H1 (cell line): ENCODE data around the gene CYP4B1. TPM values are rescaled to one million over a fixed set of nuclear protein-coding genes. Genes with fewer than 3 reads are reported as not detected.

Experiments used
- CTCF ChIA-PET: fragments of 300-600 bp; sonication (Branson Sonifier 250); formaldehyde crosslinking; loops from one replicate; lab custom pipeline; 2021; ENCODE audit not compliant: partially characterized antibody; lab: Charles Lee
- POLR2A ChIA-PET: fragments of 300-600 bp; sonication (Branson Sonifier 250); formaldehyde crosslinking; loops from one replicate; lab custom pipeline; 2021; ENCODE audit warnings: inconsistent platforms; ENCODE audit not compliant: partially characterized antibody; lab: Charles Lee
- DNase-seq, 2 experiments: peaks; one replicate each; pipeline versions ENCODE4 v3.0.0 to v3.0.0-alpha.2; 2010 to 2022; ENCODE audit warnings: low spot score in 2 of 2, low read depth in 1 of 2, mixed read lengths in 1 of 2
- FAIRE-seq: peaks from 2 replicates; lab custom pipeline; 2011; peaks lifted over from hg19 to GRCh38; lab: Jason Lieb, UNC
- H2AFZ ChIP-seq: 2 replicates; pipeline ENCODE4 v1.8.1; 2012; ENCODE audit warnings: low read length, inconsistent platforms
- H2AK5ac ChIP-seq: 2 replicates; pipeline ENCODE4 v1.6.1; 2013; ENCODE audit warnings: low read depth, low read length
- H2BK120ac ChIP-seq: replicated peaks from 2 replicates; pipeline ENCODE3; 2013; ENCODE audit warnings: low read depth, low read length, inconsistent platforms
- H2BK12ac ChIP-seq: 2 replicates; pipeline ENCODE4 v1.6.1; 2013; ENCODE audit warnings: low read depth, low read length
- H2BK15ac ChIP-seq: 2 replicates; pipeline ENCODE4 v1.6.1; 2013; ENCODE audit warnings: low read length
- H2BK20ac ChIP-seq: 2 replicates; pipeline ENCODE4 v1.6.1; 2013; ENCODE audit warnings: low read length
- H2BK5ac ChIP-seq: 2 replicates; pipeline ENCODE4 v1.6.1; 2013; ENCODE audit warnings: low read depth, low read length
- H3K14ac ChIP-seq: 2 replicates; pipeline ENCODE4 v1.6.1; 2013; ENCODE audit warnings: inconsistent platforms; ENCODE audit not compliant: insufficient read length
- H3K18ac ChIP-seq: 2 replicates; pipeline ENCODE4 v1.6.1; 2013; ENCODE audit warnings: low read length; ENCODE audit errors: extremely low read depth
- H3K23ac ChIP-seq: 2 replicates; pipeline ENCODE4 v1.6.1; 2013; ENCODE audit warnings: inconsistent platforms; ENCODE audit not compliant: insufficient read length
- H3K23me2 ChIP-seq: 2 replicates; pipeline ENCODE4 v1.6.1; 2013; ENCODE audit warnings: low read depth, low read length
- H3K27ac ChIP-seq: 2 replicates; pipeline ENCODE4 v1.6.1; 2011; ENCODE audit warnings: low read depth, low read length, inconsistent platforms
- H3K27me3 ChIP-seq, 4 experiments: replicated peaks in 1 of 4; 1 replicate in 1 of 4; 2 replicates in 3 of 4; pipeline versions ENCODE4 v1.6.1 to v1.8.1; 2011 to 2013; ENCODE audit warnings: low read length in 3 of 4, mild to moderate bottlenecking in 3 of 4, inconsistent platforms in 2 of 4, mixed read lengths in 2 of 4, moderate library complexity in 1 of 4; ENCODE audit not compliant: control insufficient read depth in 3 of 4, insufficient read depth in 3 of 4; ENCODE audit errors: extremely low read depth in 1 of 4
- H3K36me3 ChIP-seq, 4 experiments: 2 replicates each; pipeline versions ENCODE4 v1.6.1 to v1.8.1; 2011 to 2013; ENCODE audit warnings: mild to moderate bottlenecking in 4 of 4, low read length in 3 of 4, moderate library complexity in 2 of 4, control low read depth in 1 of 4, inconsistent platforms in 1 of 4; ENCODE audit not compliant: insufficient read depth in 4 of 4, control insufficient read depth in 2 of 4
- H3K4ac ChIP-seq: replicated peaks from 2 replicates; pipeline ENCODE3; 2013; ENCODE audit warnings: low read length, low read depth, mixed read lengths, inconsistent platforms; ENCODE audit not compliant: insufficient read length
- H3K4me1 ChIP-seq, 4 experiments: replicated peaks in 1 of 4; 1 replicate in 1 of 4; 2 replicates in 3 of 4; pipeline versions ENCODE4 v1.6.1 to v1.8.1; 2011 to 2013; ENCODE audit warnings: low read length in 3 of 4, inconsistent platforms in 2 of 4, mixed read lengths in 1 of 4; ENCODE audit not compliant: insufficient read depth in 4 of 4, control insufficient read depth in 3 of 4
- H3K4me2 ChIP-seq, 2 experiments: 2 replicates each; pipeline versions ENCODE4 v1.6.1 to v1.8.1; 2011 to 2013; ENCODE audit warnings: low read depth in 2 of 2, low read length in 2 of 2, control low read depth in 1 of 2, inconsistent platforms in 1 of 2, mild to moderate bottlenecking in 1 of 2; ENCODE audit not compliant: insufficient read depth in 1 of 2
- H3K4me3 ChIP-seq, 4 experiments: fragments of 200-600, 300-600 bp in 1 of 4; sonication (generic), shearing (Covaris generic), sonication (Bioruptor Twin) in 1 of 4; 2 replicates each; pipeline versions ENCODE4 v1.5.1 to v1.8.1; 2011 to 2016; ENCODE audit warnings: low read length in 4 of 4, low read depth in 3 of 4, control low read depth in 2 of 4, inconsistent platforms in 2 of 4, mild to moderate bottlenecking in 2 of 4, mixed read lengths in 1 of 4, moderate library complexity in 1 of 4; ENCODE audit not compliant: insufficient read depth in 2 of 4; ENCODE audit errors: extremely low read depth in 1 of 4
- H3K56ac ChIP-seq: replicated peaks from 2 replicates; pipeline ENCODE3; 2013; ENCODE audit warnings: low read depth, mild to moderate bottlenecking, mixed read lengths, low read length, inconsistent platforms; ENCODE audit not compliant: insufficient read length
- H3K79me1 ChIP-seq: 2 replicates; pipeline ENCODE4 v1.6.1; 2013; ENCODE audit warnings: low read depth, low read length, control low read depth
- H3K79me2 ChIP-seq, 2 experiments: 2 replicates each; pipeline versions ENCODE4 v1.6.1 to v1.8.1; 2012 to 2013; ENCODE audit warnings: low read length in 2 of 2, mild to moderate bottlenecking in 2 of 2, inconsistent platforms in 1 of 2; ENCODE audit not compliant: insufficient read depth in 2 of 2, control insufficient read depth in 1 of 2
- H3K9ac ChIP-seq, 4 experiments: replicated peaks in 1 of 4; 1 replicate in 1 of 4; 2 replicates in 3 of 4; pipeline versions ENCODE4 v1.6.1 to v1.8.1; 2011 to 2013; ENCODE audit warnings: low read depth in 3 of 4, low read length in 3 of 4, control low read depth in 2 of 4, mild to moderate bottlenecking in 2 of 4, moderate library complexity in 2 of 4, inconsistent platforms in 1 of 4; ENCODE audit errors: extremely low read depth in 1 of 4
- H3K9me3 ChIP-seq, 2 experiments: 2 replicates each; pipeline versions ENCODE4 v1.6.1 to v1.8.1; 2012 to 2013; ENCODE audit warnings: mild to moderate bottlenecking in 2 of 2, moderate library complexity in 2 of 2, control low read depth in 1 of 2, inconsistent platforms in 1 of 2, low read depth in 1 of 2, low read length in 1 of 2, mixed read lengths in 1 of 2; ENCODE audit not compliant: insufficient read depth in 2 of 2
- H4K20me1 ChIP-seq, 2 experiments: replicated peaks in 1 of 2; 2 replicates each; pipeline versions ENCODE3 to v1.8.1; 2011 to 2013; ENCODE audit warnings: inconsistent platforms in 2 of 2, low read length in 2 of 2, mild to moderate bottlenecking in 1 of 2; ENCODE audit not compliant: insufficient read depth in 2 of 2, control insufficient read depth in 1 of 2
- H4K5ac ChIP-seq: 2 replicates; pipeline ENCODE4 v1.6.1; 2013; ENCODE audit warnings: low read length, low read depth, mixed read lengths, inconsistent platforms; ENCODE audit not compliant: insufficient read length
- H4K8ac ChIP-seq: 2 replicates; pipeline ENCODE4 v1.8.0; 2013; ENCODE audit warnings: mild to moderate bottlenecking, moderate library complexity, low read length, inconsistent platforms; ENCODE audit not compliant: insufficient read depth; ENCODE audit errors: extremely low read depth
- H4K91ac ChIP-seq: replicated peaks from 2 replicates; pipeline ENCODE3; 2013; ENCODE audit warnings: low read length, mixed read lengths, inconsistent platforms; ENCODE audit not compliant: insufficient read length
- CBX8 ChIP-seq: fragments of 300-800, 300-1000 bp; sonication (generic); IDR thresholded peaks from 2 replicates; pipeline ENCODE4 v1.7.1; 2016; ENCODE audit warnings: low read depth, low read length, borderline replicate concordance
- CEBPB ChIP-seq: IDR thresholded peaks from 2 replicates; pipeline ENCODE4 v1.6.1; 2012; ENCODE audit warnings: low read depth, low read length
- CREB1 ChIP-seq: IDR thresholded peaks from 2 replicates; pipeline ENCODE4 v1.6.1; 2012; ENCODE audit warnings: inconsistent platforms
- FOSL1 ChIP-seq: IDR thresholded peaks from 2 replicates; pipeline ENCODE4 v1.6.1; 2011; ENCODE audit warnings: mild to moderate bottlenecking, low read depth, low read length, moderate library complexity; ENCODE audit not compliant: insufficient read depth
- HDAC2 ChIP-seq, 2 experiments: fragments of 300-600 bp in 1 of 2; sonication (generic) in 1 of 2; IDR thresholded peaks; 2 replicates each; pipeline ENCODE4 v1.6.1; 2011 to 2012; ENCODE audit warnings: low read depth in 2 of 2, low read length in 2 of 2, mild to moderate bottlenecking in 2 of 2, moderate library complexity in 2 of 2, borderline replicate concordance in 1 of 2, inconsistent platforms in 1 of 2
- POU5F1 ChIP-seq: IDR thresholded peaks from 2 replicates; pipeline ENCODE4 v1.6.1; 2011; ENCODE audit warnings: low read depth, mild to moderate bottlenecking, low read length, moderate library complexity
- RAD21 ChIP-seq, 2 experiments: IDR thresholded peaks in 1 of 2; conservative IDR thresholded peaks in 1 of 2; 2 replicates each; pipeline ENCODE4 v1.6.1; 2011; ENCODE audit warnings: low read depth in 2 of 2, low read length in 2 of 2, improper control_type of control experiment in 1 of 2, inconsistent platforms in 1 of 2, mild to moderate bottlenecking in 1 of 2, moderate library complexity in 1 of 2
- RNF2 ChIP-seq: fragments of 200-900, 300-1000 bp; sonication (generic); IDR thresholded peaks from 2 replicates; pipeline ENCODE4 v1.7.1; 2016; ENCODE audit warnings: borderline replicate concordance, low read depth, mild to moderate bottlenecking, antibody characterized with exemption, low read length; ENCODE audit not compliant: poor library complexity, severe bottlenecking; ENCODE audit errors: missing control alignments
- SIRT6 ChIP-seq: IDR thresholded peaks from one replicate; pipeline ENCODE4 v1.7.1; 2012; ENCODE audit warnings: low read length, inconsistent platforms
- SP1 ChIP-seq: IDR thresholded peaks from 2 replicates; pipeline ENCODE4 v1.6.1; 2011; ENCODE audit warnings: low read depth, low read length
- SP2 ChIP-seq: IDR thresholded peaks from 2 replicates; pipeline ENCODE4 v1.6.1; 2012; ENCODE audit warnings: mild to moderate bottlenecking, low read length, inconsistent platforms
- TBP ChIP-seq: IDR thresholded peaks from 2 replicates; pipeline ENCODE4 v1.6.1; 2011; ENCODE audit warnings: low read depth, low read length, improper control_type of control experiment
- TEAD4 ChIP-seq: IDR thresholded peaks from 2 replicates; pipeline ENCODE4 v1.6.1; 2012; ENCODE audit warnings: low read depth, low read length, inconsistent platforms, mixed read lengths
- WGBS, 2 experiments: shearing (Covaris generic) in 1 of 2; methylation state at CpG; one replicate each; pipeline versions ENCODE4 v1.1.6 to v1.1.7; 2013 to 2015; ENCODE audit warnings: low lambda C conversion rate in 2 of 2, mixed read lengths in 2 of 2, inconsistent platforms in 1 of 2, low coverage in 1 of 2, missing lambda C conversion rate in 1 of 2; ENCODE audit not compliant: insufficient replicate concordance in 2 of 2, insufficient coverage in 1 of 2, insufficient read length in 1 of 2; ENCODE audit errors: extremely low coverage in 1 of 2, missing lambda C conversion rate in 1 of 2; 5-methylcytosine and 5-hydroxymethylcytosine counted together
- polyA plus RNA-seq, 7 experiments: library from polyadenylated mRNA; depleted of rRNA in 3 of 7; stranded (reverse) in 5 of 7; unstranded in 2 of 7; fragments of >200 nt in 5 of 7; fragments of 200-250 nt in 2 of 7; gene quantifications; 1 replicate in 5 of 7; 2 replicates in 1 of 7; 4 replicates in 1 of 7; pipeline versions ENCODE4 v1.2.1 to v1.2.3, GENCODE V29; 2011 to 2013; ENCODE audit warnings: missing spikeins in 2 of 7, mixed read lengths in 2 of 7
- total RNA-seq: library from RNA; stranded (reverse); fragmentation: NEBNext Ultra II Directional; extraction: Animal tissue kit (Norgen Biotek cat#: 25700); gene quantifications from 2 replicates; pipeline ENCODE4 v1.2.1, GENCODE V29; 2021
- TF ChIP-seq, protein P1 (sequence below): IDR thresholded peaks from 2 replicates; pipeline ENCODE4 v1.6.1; 2012; ENCODE audit warnings: inconsistent platforms

Gene CYP4B1
- total and polyA plus RNA-seq, 2 of the 8 experiments (the other 6 are each of a cell fraction or from before 2014, with no cell fraction given) = 0.23 TPM; not detected in 1

DNA sequence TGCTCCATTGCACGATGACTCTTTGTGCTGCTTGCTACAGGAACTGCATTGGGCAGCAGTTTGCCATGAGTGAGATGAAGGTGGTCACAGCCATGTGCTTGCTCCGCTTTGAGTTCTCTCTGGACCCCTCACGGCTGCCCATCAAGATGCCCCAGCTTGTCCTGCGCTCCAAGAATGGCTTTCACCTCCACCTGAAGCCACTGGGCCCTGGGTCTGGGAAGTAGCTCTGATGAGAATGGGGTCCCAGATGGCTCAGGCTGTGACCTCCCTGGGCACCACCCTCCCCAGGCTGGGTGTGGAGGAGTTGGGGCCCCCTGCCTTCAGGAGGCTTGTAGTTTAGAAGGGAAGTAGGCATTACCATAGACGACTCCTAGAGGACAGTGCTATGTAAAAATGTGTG, 19.7 kb downstream of the CYP4B1 start:
- H3K18ac ChIP-seq = no peak overlapping the region
- no peak overlapping the region for H4K5ac ChIP-seq
- H2BK20ac ChIP-seq = no peak overlapping the region
- 83% methylated on average over 5 of the region's 5 CpGs; no CpG with 5 or more reads in 1 of the 2 experiments for WGBS, 2 experiments
- FAIRE-seq = no peak
- CTCF ChIA-PET = interaction anchor here (1.8 kb wide), 1 partner anchor 61 kb away, joined by 3 read pairs; no protein-coding TSS in a partner anchor
- H2BK5ac ChIP-seq = no peak overlapping the region
- no peak overlapping the region for H4K8ac ChIP-seq
- H2BK15ac ChIP-seq = no peak overlapping the region
- H3K4me2 ChIP-seq = no peak overlapping the region
- no peaks in the 10 kb centered on the region for H3K79me2 ChIP-seq
- TF ChIP-seq SP1 (no peak), CEBPB (no peak), TBP (no peak), SIRT6 (no peak), TEAD4 (no peak), RAD21 (IDR thresholded peaks at IDR 0.05 in 1 of 2, conservative IDR thresholded peaks at IDR 0.05 in 1 of 2; ENCODE audit: low read depth in 2 of 2, low read length in 2 of 2) (no peak), CREB1 (no peak), FOSL1 (no peak), CBX8 (no peak), RNF2 (no peak), HDAC2 (IDR thresholded peaks at IDR 0.05; ENCODE audit: borderline replicate concordance in 1 of 2, low read depth in 2 of 2, low read length in 2 of 2) (no peak), SP2 (no peak), POU5F1 (no peak)
- TF ChIP-seq, protein P1, sequence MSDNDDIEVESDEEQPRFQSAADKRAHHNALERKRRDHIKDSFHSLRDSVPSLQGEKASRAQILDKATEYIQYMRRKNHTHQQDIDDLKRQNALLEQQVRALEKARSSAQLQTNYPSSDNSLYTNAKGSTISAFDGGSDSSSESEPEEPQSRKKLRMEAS = no peak
- TF ChIP-seq, all 59 proteins: peak for 0
- Histone ChIP-seq H2AFZ (no peak overlapping the region), H3K9me3 (no peaks in the 10 kb centered on the region), H3K27ac (no peak overlapping the region), H2BK120ac (no peak overlapping the region), H3K4me3 (no peak overlapping the region), H3K27me3 (no peaks in the 10 kb centered on the region), H3K36me3 (no peaks in the 10 kb centered on the region), H3K23ac (no peak overlapping the region), H3K4ac (no peak overlapping the region), H2AK5ac (no peak overlapping the region), H3K9ac (no peak overlapping the region), H3K14ac (no peak overlapping the region), H3K79me1 (no peaks in the 10 kb centered on the region), H3K56ac (no peak overlapping the region), H4K20me1 (no peaks in the 10 kb centered on the region), H3K23me2 (no peaks in the 10 kb centered on the region; the same call in 1 of the 2 replicates), H4K91ac (no peak overlapping the region), H2BK12ac (no peak overlapping the region), H3K4me1 (peaks cover 0 to 6% (median 4%) of the 10 kb centered on the region in 4 experiments; a peak in 4 of 7 replicates)
- DNase-seq = no peak
- POLR2A ChIA-PET = no interaction called here
